OCI-LY7 (cell line): ENCODE results near the gene CARD10.

ENCODE experiments used
- CTCF ChIP-seq: fragments of 200-600 bp; sonication (generic); conservative IDR thresholded peaks from 2 replicates; pipeline ENCODE4 v1.5.1; 2014; ENCODE audit warnings: mild to moderate bottlenecking, antibody characterized with exemption, low read length, moderate library complexity, mixed read lengths
- EZH2phosphoT487 ChIP-seq: fragments of 200-600 bp; sonication (generic); IDR thresholded peaks from 2 replicates; pipeline ENCODE4 v1.6.1; 2018; ENCODE audit warnings: low read depth, borderline replicate concordance, mild to moderate bottlenecking, mixed run types, antibody characterized with exemption, low read length, moderate library complexity, mixed read lengths

DNA sequence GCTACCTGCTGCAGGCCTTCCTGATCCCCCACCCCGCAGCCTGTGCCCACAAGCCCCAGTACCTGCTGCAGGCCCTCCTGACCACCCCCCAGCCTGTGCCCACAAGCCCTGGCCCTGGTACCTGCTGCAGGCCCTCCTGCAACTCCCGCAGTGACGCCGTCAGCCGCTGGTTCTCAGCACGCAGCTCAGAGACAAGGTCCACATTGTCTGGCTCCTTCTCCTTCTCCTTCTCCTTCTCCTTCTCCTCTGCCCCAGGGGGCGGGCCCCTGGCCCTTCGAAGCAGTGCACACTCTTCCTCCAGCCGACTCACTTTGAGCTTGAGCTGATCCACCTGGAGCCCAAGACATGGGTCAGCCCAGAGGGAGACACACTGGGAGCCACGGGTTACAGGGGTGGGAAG is 9.1 kb downstream of the CARD10 start:
- TF ChIP-seq CTCF (no peak), EZH2phosphoT487 (no peak)
